GM18502 (cell line): ENCODE measurements around the gene CACNG7.

Experiments used
- ATAC-seq: cut with Tn5 transposase; IDR thresholded peaks from one replicate; pipeline ENCODE4 v1.9.1; 2021; ENCODE audit warnings: mild to moderate bottlenecking; ENCODE audit not compliant: unreplicated experiment, poor library complexity

CACNG7 gene

DNA sequence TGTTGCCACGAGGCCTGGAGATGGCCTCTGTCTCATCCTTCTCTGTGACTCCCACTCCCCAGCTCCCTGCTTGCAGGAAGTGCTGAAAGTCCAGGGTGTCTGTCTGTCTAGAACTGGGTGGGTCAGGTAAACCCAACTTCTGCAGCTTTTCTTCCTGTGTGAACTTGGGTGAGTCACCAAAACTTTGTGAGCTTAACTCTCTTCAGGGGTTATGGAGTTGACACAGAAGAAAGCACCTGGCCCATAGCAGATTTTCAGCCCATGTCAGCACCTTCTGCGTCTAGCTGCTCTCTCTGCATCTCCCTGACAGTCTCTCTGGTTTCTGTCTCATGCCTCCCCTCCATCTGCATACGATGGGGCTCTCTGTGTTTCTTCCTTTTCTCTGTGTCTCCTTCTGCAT is 4.2 kb upstream of the CACNG7 start:
- no peak for ATAC-seq

DNA sequence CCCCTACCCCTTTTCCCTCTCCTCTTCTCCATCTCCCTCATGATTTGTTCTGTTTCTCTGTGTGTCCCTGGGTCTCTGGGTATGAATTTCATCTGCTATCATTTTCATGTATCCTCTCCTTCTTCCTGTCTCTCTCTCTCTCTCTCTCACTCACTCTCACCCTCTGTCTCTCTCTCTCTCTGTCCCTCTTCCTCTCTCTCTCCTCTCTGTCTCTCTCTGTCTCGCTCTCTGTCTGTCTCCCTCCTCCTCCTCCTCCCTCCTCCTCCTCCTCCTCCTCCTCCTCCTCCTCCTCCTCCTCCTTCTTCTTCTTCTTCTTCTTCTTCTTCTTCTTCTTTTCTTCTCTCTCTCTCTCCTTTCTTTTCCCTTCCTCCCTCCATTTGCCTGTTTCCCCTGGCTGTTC is 3.3 kb upstream of the CACNG7 start:
- no peak for ATAC-seq

DNA sequence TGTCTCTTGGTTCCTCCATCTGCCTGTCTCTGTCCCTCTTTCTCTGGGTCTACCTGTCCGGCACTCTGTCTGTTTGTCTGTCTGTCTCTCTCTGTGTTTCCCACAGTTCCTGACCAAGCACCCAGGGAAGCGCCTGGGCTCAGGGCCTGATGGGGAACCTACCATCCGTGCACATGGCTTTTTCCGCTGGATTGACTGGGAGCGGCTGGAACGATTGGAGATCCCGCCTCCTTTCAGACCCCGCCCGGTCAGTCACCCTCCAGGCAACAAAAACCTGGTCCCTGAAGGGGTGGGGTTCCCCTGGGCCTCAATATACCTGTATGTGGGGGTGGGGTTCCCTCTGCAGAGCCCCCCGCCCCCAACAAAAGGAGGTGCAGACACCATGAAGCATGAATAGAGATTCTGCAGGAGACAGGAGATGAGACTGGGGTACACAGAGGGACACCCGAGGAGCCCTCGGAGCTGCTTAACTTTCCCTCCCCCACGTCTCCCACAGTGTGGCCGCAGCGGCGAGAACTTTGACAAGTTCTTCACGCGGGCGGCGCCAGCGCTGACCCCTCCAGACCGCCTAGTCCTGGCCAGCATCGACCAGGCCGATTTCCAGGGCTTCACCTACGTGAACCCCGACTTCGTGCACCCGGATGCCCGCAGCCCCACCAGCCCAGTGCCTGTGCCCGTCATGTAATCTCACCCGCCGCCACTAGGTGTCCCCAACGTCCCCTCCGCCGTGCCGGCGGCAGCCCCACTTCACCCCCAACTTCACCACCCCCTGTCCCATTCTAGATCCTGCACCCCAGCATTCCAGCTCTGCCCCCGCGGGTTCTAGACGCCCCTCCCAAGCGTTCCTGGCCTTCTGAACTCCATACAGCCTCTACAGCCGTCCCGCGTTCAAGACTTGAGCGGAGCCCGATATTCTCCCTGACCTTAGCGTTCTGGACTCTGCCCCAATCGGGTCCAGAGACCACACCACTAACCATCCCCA is 2.6 kb upstream of the CACNG7 start:
- ATAC-seq = no peak

- no peak for ATAC-seq
These were observed 1.9 kb upstream of the CACNG7 start for GRCh38 chr19:53907193-53907581.

DNA sequence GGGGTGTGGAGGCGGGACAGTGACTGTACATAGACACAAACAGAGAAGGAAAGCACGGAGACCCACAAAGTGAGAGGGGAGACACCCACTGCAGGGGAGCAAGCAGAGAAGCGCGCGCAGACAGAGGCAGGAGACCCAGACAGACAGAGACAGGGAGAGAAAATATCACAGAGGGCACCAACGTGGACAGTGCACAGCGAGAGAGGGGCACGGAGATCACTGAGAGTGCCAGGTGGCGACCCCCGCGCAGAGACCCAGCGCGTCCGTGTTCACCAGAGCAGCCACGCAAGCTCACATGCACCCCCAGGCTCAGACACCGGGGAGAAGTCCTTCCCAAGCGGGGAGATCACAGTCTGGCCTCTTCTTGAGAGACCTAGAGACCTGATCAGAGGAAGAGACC is 1.4 kb upstream of the CACNG7 start:
- no peak for ATAC-seq

DNA sequence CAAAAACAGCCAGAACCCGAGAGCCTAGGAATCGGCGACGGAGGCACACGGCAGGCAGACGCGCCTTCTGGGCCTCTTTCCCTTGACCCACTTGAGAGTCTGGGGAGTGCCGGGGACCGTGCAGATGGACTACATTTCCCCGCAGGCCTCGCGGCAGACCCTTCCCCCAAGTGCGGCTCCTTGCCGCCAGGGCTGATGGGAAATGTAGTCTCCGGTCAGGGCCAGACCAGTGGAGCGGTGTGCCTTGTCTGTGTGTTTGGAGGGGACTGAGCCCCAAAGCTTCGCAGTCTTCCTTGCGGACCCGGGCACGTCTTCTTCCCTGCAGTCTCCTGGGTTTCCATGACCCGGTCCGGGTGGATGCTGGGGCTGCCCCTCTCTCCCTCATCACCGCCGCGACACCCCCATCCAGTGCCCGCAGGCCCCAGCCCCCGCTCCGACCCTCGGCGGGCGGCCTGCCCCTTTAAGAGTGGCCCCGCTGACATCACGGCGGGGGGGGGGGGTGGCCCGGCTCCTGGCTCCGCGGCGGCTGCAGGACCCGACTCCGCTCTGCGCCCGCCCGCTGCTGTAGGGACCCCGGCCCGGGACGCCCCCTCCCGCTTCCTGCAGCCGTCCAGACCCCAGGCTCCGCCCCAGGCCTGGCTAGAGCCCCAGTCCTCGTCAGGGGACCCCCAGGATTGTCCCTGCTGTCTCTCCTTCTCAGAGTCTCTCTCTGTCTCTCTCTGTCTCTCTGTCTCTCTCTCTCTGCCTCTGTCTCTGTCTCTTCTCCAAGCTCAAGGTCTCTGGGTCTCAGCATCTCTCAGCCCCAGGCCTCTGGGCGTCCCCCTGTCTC is 758 bp upstream of the CACNG7 start:
- ATAC-seq = no peak

DNA sequence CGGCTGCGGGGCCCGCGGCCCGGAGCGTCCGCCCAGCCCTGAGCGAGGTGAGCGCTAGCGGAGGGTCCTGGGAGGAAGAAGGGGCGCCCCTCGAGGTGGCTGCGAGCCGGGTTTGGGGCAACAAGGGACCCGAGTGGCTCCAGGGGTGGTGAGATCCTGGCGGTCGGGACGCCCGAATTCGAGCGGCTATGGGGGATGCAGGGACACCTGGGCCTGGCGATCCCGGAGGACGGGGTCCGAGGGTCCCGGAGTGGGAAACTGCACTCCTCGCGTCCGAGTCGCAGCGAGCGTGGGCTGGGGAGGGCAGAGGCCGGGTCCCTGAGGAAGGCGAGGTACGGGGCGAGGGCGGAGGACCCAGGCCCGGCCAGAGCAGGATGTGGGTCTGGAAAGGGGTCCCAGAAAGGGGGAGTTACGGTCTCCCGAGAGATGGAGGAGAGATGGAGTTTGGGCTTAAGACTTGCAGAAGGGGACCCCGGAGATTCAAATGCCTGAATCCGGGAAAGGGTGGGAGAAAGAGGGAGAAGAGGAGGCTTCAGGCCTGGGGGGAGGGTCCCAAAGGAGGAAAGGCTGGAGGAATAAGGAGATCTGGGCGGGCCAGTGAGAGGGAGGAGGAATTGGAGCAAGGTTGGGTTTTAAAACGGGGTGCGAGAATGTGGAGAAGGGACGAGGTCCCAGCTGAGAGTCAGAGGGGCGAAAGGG is 542 bp downstream of the CACNG7 start:
- no peak for ATAC-seq

DNA sequence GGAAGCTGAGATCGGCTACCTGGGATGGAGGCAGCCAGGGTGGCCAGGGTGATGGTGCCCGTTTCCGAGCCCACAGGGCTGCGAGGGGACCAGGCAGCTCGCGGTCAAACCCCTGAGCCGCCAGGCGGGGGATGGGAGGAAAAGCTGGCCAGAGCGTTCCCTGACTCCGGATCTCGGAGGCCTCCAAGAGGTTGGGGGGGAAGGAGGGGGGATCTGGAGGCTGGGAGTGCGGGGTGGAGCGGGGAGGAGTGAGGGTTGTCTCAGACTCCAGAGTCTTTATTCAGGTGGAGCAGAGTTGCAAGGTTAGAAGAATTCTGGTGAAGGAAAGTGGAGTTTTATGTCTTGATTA is 1.1 kb downstream of the CACNG7 start:
- no peak for ATAC-seq

- no peak for ATAC-seq
These were observed 3.6 kb downstream of the CACNG7 start for GRCh38 chr19:53912653-53913052.

GRCh38 chr19:53915000-53915399 is 5.9 kb downstream of the CACNG7 start:
- ATAC-seq = no peak

- no peak for ATAC-seq
These were observed 6.9 kb downstream of the CACNG7 start for GRCh38 chr19:53916004-53916403.

DNA sequence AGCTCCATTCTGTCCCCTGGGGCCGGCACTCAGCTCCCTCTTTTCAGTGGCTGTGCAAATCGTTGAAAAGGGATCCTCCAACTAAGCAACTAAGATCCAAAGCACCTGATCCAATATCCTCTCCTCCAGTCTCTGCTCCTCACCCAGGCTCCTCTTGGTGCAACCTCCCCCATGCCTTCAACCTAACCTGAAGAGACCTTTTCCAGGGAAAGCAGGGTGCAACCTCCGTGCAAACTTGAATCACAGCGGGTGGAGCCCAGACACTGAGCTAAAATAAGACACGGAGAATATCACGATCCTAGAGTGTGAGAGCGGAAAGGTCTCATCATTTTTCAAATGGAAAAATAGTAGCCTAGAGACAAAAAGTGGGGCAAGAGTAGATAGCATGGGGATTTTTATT is 8.3 kb downstream of the CACNG7 start:
- ATAC-seq = no peak

DNA sequence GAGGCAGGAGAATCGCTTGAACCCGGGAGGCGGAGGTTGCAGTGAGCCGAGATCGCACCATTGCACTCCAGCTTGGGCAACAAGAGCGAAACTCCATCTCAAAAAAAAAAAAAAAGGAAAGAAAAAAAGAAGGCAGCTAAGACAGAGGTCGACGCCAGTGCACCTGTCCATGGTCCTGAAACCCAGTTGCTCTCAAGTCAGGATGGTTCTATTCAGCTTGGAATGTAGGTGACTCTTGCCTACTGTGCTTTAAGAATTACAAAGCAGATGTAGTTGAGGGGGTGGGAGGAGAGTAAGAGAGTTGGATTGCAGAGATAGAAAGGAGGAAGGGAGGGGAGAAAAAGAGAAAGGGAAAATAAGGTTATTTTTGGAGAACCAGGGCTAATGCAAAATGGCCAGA is 18.7 kb downstream of the CACNG7 start:
- no peak for ATAC-seq

GRCh38 chr19:53936029-53936428 is 27.0 kb downstream of the CACNG7 start:
- ATAC-seq = no peak

DNA sequence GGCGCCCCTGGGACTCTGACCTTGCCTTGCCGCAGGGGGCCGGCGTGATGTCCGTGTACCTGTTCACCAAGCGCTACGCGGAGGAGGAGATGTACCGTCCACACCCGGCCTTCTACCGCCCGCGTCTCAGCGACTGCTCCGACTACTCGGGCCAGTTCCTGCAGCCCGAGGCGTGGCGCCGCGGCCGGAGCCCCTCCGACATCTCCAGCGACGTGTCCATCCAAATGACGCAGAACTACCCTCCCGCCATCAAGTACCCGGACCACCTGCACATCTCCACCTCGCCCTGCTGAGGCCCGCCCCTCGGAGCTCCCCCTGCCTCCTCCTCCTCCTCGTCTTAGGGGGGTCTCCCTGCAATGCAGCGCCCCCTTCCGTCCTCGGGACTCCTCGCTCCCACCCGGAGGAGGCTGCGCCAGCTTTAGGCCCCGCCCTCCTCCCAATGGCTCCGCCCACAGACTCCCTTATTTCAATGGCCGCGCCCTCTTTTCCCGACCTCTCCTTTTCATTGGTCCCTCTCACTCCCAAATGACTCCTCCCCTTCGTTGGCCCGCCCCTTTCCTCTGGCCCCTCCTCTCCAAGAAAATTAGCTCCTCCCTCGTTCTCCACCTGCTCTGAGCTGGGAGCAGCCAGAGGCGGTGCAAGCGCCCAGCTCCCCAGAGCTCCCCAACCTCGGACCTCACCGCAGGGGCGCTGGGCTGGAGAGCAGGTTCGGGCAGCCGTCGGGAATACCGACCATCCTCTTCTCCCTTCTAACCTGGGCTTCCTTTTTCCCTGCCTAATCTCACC is 33.1 kb downstream of the CACNG7 start:
- no peak for ATAC-seq

DNA sequence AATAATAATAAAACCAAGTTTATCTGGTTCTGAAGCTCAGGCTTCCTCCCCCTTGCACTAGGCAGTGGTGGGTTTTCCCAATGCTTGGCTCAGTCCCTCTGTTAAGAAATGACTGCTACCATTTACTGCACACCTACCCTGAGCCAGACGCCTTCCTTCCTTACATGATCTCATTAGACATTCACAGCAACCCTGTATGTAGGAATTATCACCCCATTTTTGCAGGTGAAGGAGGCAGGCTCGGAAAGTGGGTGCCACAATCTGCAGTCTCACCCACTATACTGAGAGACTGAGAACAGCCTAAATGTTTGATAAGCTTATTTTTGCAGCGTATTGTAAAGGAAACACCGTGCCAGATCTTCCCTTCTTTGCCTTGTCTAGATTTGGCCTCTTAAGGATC is 35.3 kb downstream of the CACNG7 start:
- ATAC-seq = no peak

- ATAC-seq = no peak
These were observed 35.9 kb downstream of the CACNG7 start for GRCh38 chr19:53944933-53945332.

GRCh38 chr19:53945441-53945840 is 36.4 kb downstream of the CACNG7 start:
- no peak for ATAC-seq

DNA sequence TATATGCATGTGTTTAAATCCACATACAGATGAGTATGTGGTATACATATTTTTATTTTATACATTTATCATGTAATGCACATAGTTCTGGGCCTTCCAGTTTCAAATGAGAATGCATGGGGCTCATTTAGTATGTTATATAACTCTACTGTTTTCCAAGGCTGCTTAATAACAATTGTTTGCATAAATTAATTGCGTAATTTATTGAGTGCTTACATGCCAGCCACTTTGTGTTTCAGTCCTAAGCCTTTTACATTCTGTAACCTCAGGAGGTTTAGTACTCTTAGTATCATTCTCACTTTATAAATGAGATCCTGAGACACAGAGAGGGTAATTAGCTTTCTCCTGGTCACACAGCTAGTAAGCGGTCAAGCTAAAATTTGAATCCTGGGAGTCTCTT is 36.9 kb downstream of the CACNG7 start:
- no peak for ATAC-seq

GRCh38 chr19:53947624-53948023 is 38.5 kb downstream of the CACNG7 start:
- no peak for ATAC-seq
